CD4-positive, alpha-beta T cell treated with Interferon gamma for 1 hour (primary cell): Measurements from ENCODE around the gene MPP2.
"Not testable (repeated sequence)": the region's sequence is repeated elsewhere in the genome, so short reads cannot be mapped to it uniquely, and the experiment has no call there.

Source experiments
- DNase-seq: peaks from one replicate; pipeline ENCODE4 v3.0.0-alpha.2; 2020

The MPP2 gene

GRCh38 chr17:43873815-43874214, 33.5 kb downstream of the MPP2 start:
- DNase-seq = no peak

GRCh38 chr17:43873091-43873490, 34.2 kb downstream of the MPP2 start:
- no peak for DNase-seq

GRCh38 chr17:43871946-43872690, 35.2 kb downstream of the MPP2 start:
- DNase-seq = no peak

GRCh38 chr17:43869031-43869430, 38.3 kb downstream of the MPP2 start:
- not testable (repeated sequence) for DNase-seq

- no peak for DNase-seq
These were observed 38.9 kb downstream of the MPP2 start for GRCh38 chr17:43868226-43868994.

GRCh38 chr17:43864161-43864984, 43.0 kb downstream of the MPP2 start:
- DNase-seq = no peak

- no peak for DNase-seq
These were observed 45.4 kb downstream of the MPP2 start for GRCh38 chr17:43861960-43862359.

- DNase-seq = no peak
These were observed 46.3 kb downstream of the MPP2 start for GRCh38 chr17:43860927-43861622.

- DNase-seq = no peak
These were observed 47.1 kb downstream of the MPP2 start for GRCh38 chr17:43860077-43860725.

- DNase-seq = no peak
These were observed 49.3 kb downstream of the MPP2 start for GRCh38 chr17:43857957-43858600.

GRCh38 chr17:43857141-43857540, 50.2 kb downstream of the MPP2 start:
- DNase-seq = no peak

- DNase-seq = no peak
These were observed 51.2 kb downstream of the MPP2 start for GRCh38 chr17:43856141-43856540.

GRCh38 chr17:43855061-43855460, 52.3 kb downstream of the MPP2 start:
- DNase-seq = no peak

GRCh38 chr17:43854498-43854897, 52.8 kb downstream of the MPP2 start:
- DNase-seq = no peak

- no peak for DNase-seq
These were observed 53.8 kb downstream of the MPP2 start for GRCh38 chr17:43853546-43853945.

GRCh38 chr17:43852571-43852970, 54.8 kb downstream of the MPP2 start:
- DNase-seq = no peak

GRCh38 chr17:43849116-43849515, 58.2 kb downstream of the MPP2 start:
- no peak for DNase-seq

GRCh38 chr17:43848601-43849000, 58.7 kb downstream of the MPP2 start:
- no peak for DNase-seq

- no peak for DNase-seq
These were observed 60.4 kb downstream of the MPP2 start, which contains the start of gene CD300LG for GRCh38 chr17:43846963-43847371. Gene CD300LG (plus strand): TSS chr17:43847176. CDS start chr17:43847217, 41 bp downstream.

- peak; percentile 63 for DNase-seq
These were observed 61.1 kb downstream of the MPP2 start for GRCh38 chr17:43846221-43846712.

GRCh38 chr17:43845766-43846165, 61.6 kb downstream of the MPP2 start:
- DNase-seq = no peak
